Measurements from ENCODE around the gene EMILIN3.

EMILIN3 gene

GRCh38 chr20:41392295-41392694 is 25.7 kb upstream of the EMILIN3 start:
- DNase-seq (ENCODE audit: low read depth, low spot score), result no peak
- peak overlapping the region; percentile 56 for H3K27ac ChIP-seq

- DNase-seq (ENCODE audit: low read depth, low spot score), result peak; percentile 61
- peak overlapping the region; percentile 56 for H3K27ac ChIP-seq
Measured at GRCh38 chr20:41391587-41392001, 25.0 kb upstream of the EMILIN3 start.

- H3K27ac ChIP-seq, result peak overlapping the region; percentile 56
- no peak for DNase-seq (ENCODE audit: low read depth, low spot score)
Measured at GRCh38 chr20:41390889-41391288, 24.3 kb upstream of the EMILIN3 start.

- no peak for DNase-seq (ENCODE audit: low read depth, low spot score)
Measured at GRCh38 chr20:41387444-41387851, 20.8 kb upstream of the EMILIN3 start.

GRCh38 chr20:41386502-41387427 is 20.1 kb upstream of the EMILIN3 start:
- DNase-seq (ENCODE audit: low read depth, low spot score), result no peak
- no peak overlapping the region for H3K27ac ChIP-seq

More at GRCh38 chr20:41387444-41387851, 20.8 kb upstream of the EMILIN3 start:
- no peak overlapping the region for H3K27ac ChIP-seq

- no peak for DNase-seq (ENCODE audit: low read depth, low spot score)
- no peak overlapping the region for H3K27ac ChIP-seq
Measured at GRCh38 chr20:41382791-41383305, 16.2 kb upstream of the EMILIN3 start.

- no peak overlapping the region for H3K27ac ChIP-seq
- DNase-seq (ENCODE audit: low read depth, low spot score), result no peak
Measured at GRCh38 chr20:41380551-41381193, 14.1 kb upstream of the EMILIN3 start.

GRCh38 chr20:41379551-41379950 is 12.9 kb upstream of the EMILIN3 start:
- no peak overlapping the region for H3K27ac ChIP-seq
- DNase-seq (ENCODE audit: low read depth, low spot score), result no peak

GRCh38 chr20:41377275-41377674 is 10.7 kb upstream of the EMILIN3 start:
- DNase-seq (ENCODE audit: low read depth, low spot score), result no peak
- no peak overlapping the region for H3K27ac ChIP-seq

- H3K27ac ChIP-seq, result no peak overlapping the region
- DNase-seq (ENCODE audit: low read depth, low spot score), result no peak
Measured at GRCh38 chr20:41376349-41376748, 9.7 kb upstream of the EMILIN3 start.

GRCh38 chr20:41375846-41376245 is 9.2 kb upstream of the EMILIN3 start:
- DNase-seq (ENCODE audit: low read depth, low spot score), result no peak

GRCh38 chr20:41373931-41374920 is 7.6 kb upstream of the EMILIN3 start:
- H3K27ac ChIP-seq, result no peak overlapping the region
- DNase-seq (ENCODE audit: low read depth, low spot score), result no peak

More at GRCh38 chr20:41375846-41376245, 9.2 kb upstream of the EMILIN3 start:
- H3K27ac ChIP-seq, result no peak overlapping the region

GRCh38 chr20:41373251-41373783 is 6.7 kb upstream of the EMILIN3 start:
- no peak for DNase-seq (ENCODE audit: low read depth, low spot score)
- H3K27ac ChIP-seq, result no peak overlapping the region

- H3K27ac ChIP-seq, result no peak overlapping the region
- no peak for DNase-seq (ENCODE audit: low read depth, low spot score)
Measured at GRCh38 chr20:41371371-41371770, 4.8 kb upstream of the EMILIN3 start.

GRCh38 chr20:41370176-41370575 is 3.6 kb upstream of the EMILIN3 start:
- H3K27ac ChIP-seq, result no peak overlapping the region
- DNase-seq (ENCODE audit: low read depth, low spot score), result no peak

GRCh38 chr20:41369673-41370072 is 3.1 kb upstream of the EMILIN3 start:
- no peak overlapping the region for H3K27ac ChIP-seq
- no peak for DNase-seq (ENCODE audit: low read depth, low spot score)

GRCh38 chr20:41367956-41368355 is 1.3 kb upstream of the EMILIN3 start:
- no peak for DNase-seq (ENCODE audit: low read depth, low spot score)
- no peak overlapping the region for H3K27ac ChIP-seq

- no peak overlapping the region for H3K27ac ChIP-seq
Measured at GRCh38 chr20:41367393-41367695, 726 bp upstream of the EMILIN3 start.

GRCh38 chr20:41365777-41366545 is 657 bp downstream of the EMILIN3 start:
- DNase-seq (ENCODE audit: low read depth, low spot score), result no peak
- H3K27ac ChIP-seq, result no peak overlapping the region

More at GRCh38 chr20:41367393-41367695, 726 bp upstream of the EMILIN3 start:
- no peak for DNase-seq (ENCODE audit: low read depth, low spot score)

Measured in epithelial cell of prostate (primary cell).